Natural killer cell (primary cell): Measurements from ENCODE around the gene TBL3. TPM values are rescaled to one million over a fixed set of nuclear protein-coding genes. Genes with fewer than 3 reads are reported as not detected.

ENCODE experiments used
- ATAC-seq, 3 donors: fragments of 150-1000 bp in 2 of 3; fragments of 200-7000 bp in 1 of 3; cut with Tn5 transposase; 1 replicate in 1 of 3; 2 replicates in 2 of 3; pipeline ENCODE4 v1.10.0; 2021; ENCODE audit warnings: mild to moderate bottlenecking in 2 of 3, moderate library complexity in 2 of 3
- DNase-seq, 2 donors: peaks; one replicate each; pipeline versions ENCODE4 v3.0.0 to v3.0.0-alpha.2; 2013 to 2021; ENCODE audit warnings: mixed read lengths in 1 of 2
- H3K27ac ChIP-seq: one replicate; pipeline ENCODE4 v1.5.1; 2013; ENCODE audit warnings: mild to moderate bottlenecking, low read length
- H3K27me3 ChIP-seq: one replicate; pipeline ENCODE4 v1.6.1; 2013; ENCODE audit warnings: low read length; ENCODE audit not compliant: control insufficient read depth, insufficient read depth
- H3K36me3 ChIP-seq: one replicate; pipeline ENCODE4 v1.6.1; 2013; ENCODE audit warnings: low read length; ENCODE audit not compliant: control insufficient read depth, insufficient read depth
- H3K4me1 ChIP-seq: one replicate; pipeline ENCODE4 v1.6.1; 2013; ENCODE audit warnings: low read length; ENCODE audit not compliant: control insufficient read depth, insufficient read depth
- H3K4me3 ChIP-seq: one replicate; pipeline ENCODE4 v1.5.1; 2013; ENCODE audit warnings: low read length
- H3K9me3 ChIP-seq: one replicate; pipeline ENCODE4 v1.6.1; 2013; ENCODE audit warnings: low read length; ENCODE audit not compliant: control insufficient read depth, insufficient read depth
- H3K27ac Mint-ChIP-seq, 2 donors: one replicate each; pipeline ENCODE4 v1.8.0; 2022; ENCODE audit warnings: mild to moderate bottlenecking in 2 of 2, mixed read lengths in 2 of 2, moderate library complexity in 1 of 2
- H3K27me3 Mint-ChIP-seq, 2 donors: one replicate each; pipeline ENCODE4 v1.8.0; 2022; ENCODE audit warnings: low read depth in 2 of 2, mixed read lengths in 2 of 2
- H3K36me3 Mint-ChIP-seq: one replicate; pipeline ENCODE4 v1.8.0; 2022; ENCODE audit warnings: mixed read lengths
- H3K4me1 Mint-ChIP-seq, 2 donors: one replicate each; pipeline ENCODE4 v1.8.0; 2022; ENCODE audit warnings: mixed read lengths in 2 of 2
- H3K4me3 Mint-ChIP-seq: one replicate; pipeline ENCODE4 v1.8.0; 2022; ENCODE audit warnings: mild to moderate bottlenecking, moderate library complexity, mixed read lengths
- H3K9me3 Mint-ChIP-seq, 2 donors: one replicate each; pipeline ENCODE4 v1.8.0; 2022; ENCODE audit warnings: mixed read lengths in 2 of 2
- CTCF ChIP-seq: fragments of 200-600 bp; IDR thresholded peaks from one replicate; pipeline ENCODE4 v1.8.0; 2022; ENCODE audit warnings: antibody characterized with exemption
- WGBS: methylation state at CpG from one replicate; pipeline ENCODE4 v1.1.7; 2013; ENCODE audit warnings: missing lambda C conversion rate; ENCODE audit not compliant: insufficient coverage; 5-methylcytosine and 5-hydroxymethylcytosine counted together
- intact Hi-C: fragments of 100-400 bp; cut with micrococcal nuclease; formaldehyde crosslinking; loops from one replicate; pipeline ENCODE4 v1.14.2; 2022
- total RNA-seq, 4 donors: library from RNA; stranded (reverse); fragments of 120-200 nt in 1 of 4; gene quantifications; one replicate each; pipeline versions ENCODE4 v1.2.3 to v1.2.4, GENCODE V29; 2013 to 2022

Gene TBL3
- total RNA-seq, 3 donors from 2014 or later (not counting 1 experiment from before 2014, with no cell fraction given), result 25.1 to 28.9 (median 28.1) TPM

- Mint-ChIP-seq H3K27me3 (no peaks in the 10 kb centered on the region), H3K36me3 (no peaks in the 10 kb centered on the region), H3K27ac (no peak overlapping the region), H3K4me1 (peaks cover 39 to 45% of the 10 kb centered on the region in 2 donors), H3K4me3 (no peak overlapping the region), H3K9me3 (no peaks in the 10 kb centered on the region)
- ATAC-seq (no peak), DNase-seq (no peak)
- H3K4me1 ChIP-seq, result peaks cover 42% of the 10 kb centered on the region
- TF ChIP-seq CTCF, result no peak
- H3K4me3 ChIP-seq, result no peak overlapping the region
- WGBS, result 94% methylated on average over 41 of the region's 41 CpGs
- no peaks in the 10 kb centered on the region for H3K27me3 ChIP-seq
- intact Hi-C loops, result no loop called here
- H3K27ac ChIP-seq, result no peak overlapping the region
- no peaks in the 10 kb centered on the region for H3K9me3 ChIP-seq
- H3K36me3 ChIP-seq, result peaks cover 2% of the 10 kb centered on the region
Observed at GRCh38 chr16:1968146-1968953, 3.5 kb upstream of the TBL3 start.

- peaks cover 18 to 23% of the 10 kb centered on the region in 2 donors for H3K4me1 Mint-ChIP-seq
- TF ChIP-seq CTCF, result no peak
- H3K27ac ChIP-seq, result peak overlapping the region; percentile 97
- no peaks in the 10 kb centered on the region for H3K9me3 ChIP-seq
- WGBS, result 5% methylated on average over 22 of the region's 22 CpGs
- H3K27ac Mint-ChIP-seq, result peak overlapping the region; percentile 97 to 98
- no peaks in the 10 kb centered on the region for H3K9me3 Mint-ChIP-seq
- H3K4me3 Mint-ChIP-seq, result peak overlapping the region; percentile 98
- H3K36me3 ChIP-seq, result peaks cover 30% of the 10 kb centered on the region
- H3K27me3 ChIP-seq, result no peaks in the 10 kb centered on the region
- H3K36me3 Mint-ChIP-seq, result no peaks in the 10 kb centered on the region
- DNase-seq (no peak), ATAC-seq (no peak)
- H3K27me3 Mint-ChIP-seq, result no peaks in the 10 kb centered on the region
- peak overlapping the region; percentile 62 for H3K4me3 ChIP-seq
- intact Hi-C loops, result loop anchor here (1.0 kb wide), 1 partner anchor 8 kb away; the partner anchor contains the start of gene RPS2
- peaks cover 27% of the 10 kb centered on the region for H3K4me1 ChIP-seq
Observed at GRCh38 chr16:1972490-1972877, 631 bp downstream of the TBL3 start.

GRCh38 chr16:1973461-1974156 is 1.8 kb downstream of the TBL3 start:
- Histone ChIP-seq H3K4me3 (no peak overlapping the region), H3K4me1 (peaks cover 27% of the 10 kb centered on the region), H3K9me3 (no peaks in the 10 kb centered on the region), H3K27ac (no peak overlapping the region), H3K27me3 (no peaks in the 10 kb centered on the region), H3K36me3 (peaks cover 40% of the 10 kb centered on the region)
- H3K9me3 Mint-ChIP-seq, result no peaks in the 10 kb centered on the region
- H3K36me3 Mint-ChIP-seq, result no peaks in the 10 kb centered on the region
- intact Hi-C loops, result no loop called here
- WGBS, result 95% methylated on average over 16 of the region's 16 CpGs
- H3K27me3 Mint-ChIP-seq, result no peaks in the 10 kb centered on the region
- H3K4me3 Mint-ChIP-seq, result no peak overlapping the region
- ATAC-seq, result no peak
- peaks cover 18 to 23% of the 10 kb centered on the region in 2 donors for H3K4me1 Mint-ChIP-seq
- no peak for DNase-seq
- H3K27ac Mint-ChIP-seq, result no peak overlapping the region
- no peak for TF ChIP-seq CTCF
